AML-193 (cell line): ENCODE data around the gene PLEKHG4B.

Experiments used
- DNase-seq, 2 experiments: peaks; one replicate each; lab custom pipeline; 2025; lab: John Stamatoyannopoulos, UW

Gene PLEKHG4B

DNA sequence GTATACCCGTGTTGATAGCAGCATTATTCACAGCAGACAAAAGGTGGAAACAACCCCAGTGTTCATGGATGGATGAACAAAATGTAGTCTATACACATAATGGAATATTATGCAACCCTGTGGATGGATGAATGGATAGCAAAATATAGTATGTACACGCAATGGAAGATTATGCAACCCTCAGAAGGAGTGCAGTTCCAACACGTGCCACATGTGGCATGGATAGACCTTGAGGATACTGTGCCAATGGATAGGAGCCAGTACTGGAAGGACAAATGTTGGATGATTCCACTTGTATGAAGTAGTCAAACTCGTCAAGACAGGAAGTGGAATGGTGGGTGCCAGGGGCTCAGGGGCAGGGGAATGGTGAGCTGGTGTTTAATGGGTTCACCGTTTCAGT, 44.9 kb downstream of the PLEKHG4B start:
- no peak for DNase-seq

GRCh38 chr5:137741-138140, 45.8 kb downstream of the PLEKHG4B start:
- no peak for DNase-seq

DNA sequence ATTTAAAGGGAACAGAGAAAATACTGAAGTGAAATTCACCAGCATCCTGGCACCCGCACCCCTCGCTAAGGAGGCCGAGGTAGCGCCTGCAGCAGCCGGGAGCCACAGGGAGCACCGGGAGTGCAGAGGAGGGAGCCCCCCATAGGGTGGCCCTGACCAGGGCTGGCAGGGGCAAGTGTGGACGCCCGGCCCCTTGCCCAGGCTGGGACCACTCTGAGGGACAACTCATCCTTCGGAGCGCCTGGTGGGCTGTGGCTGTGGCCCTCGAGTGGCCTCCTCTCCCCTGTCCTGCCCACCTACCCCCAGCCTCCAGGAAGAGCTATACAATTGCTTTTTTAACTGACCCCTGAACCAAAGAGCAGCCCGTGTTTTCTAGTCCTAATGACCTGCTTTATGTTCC, 47.0 kb downstream of the PLEKHG4B start:
- no peak for DNase-seq

DNA sequence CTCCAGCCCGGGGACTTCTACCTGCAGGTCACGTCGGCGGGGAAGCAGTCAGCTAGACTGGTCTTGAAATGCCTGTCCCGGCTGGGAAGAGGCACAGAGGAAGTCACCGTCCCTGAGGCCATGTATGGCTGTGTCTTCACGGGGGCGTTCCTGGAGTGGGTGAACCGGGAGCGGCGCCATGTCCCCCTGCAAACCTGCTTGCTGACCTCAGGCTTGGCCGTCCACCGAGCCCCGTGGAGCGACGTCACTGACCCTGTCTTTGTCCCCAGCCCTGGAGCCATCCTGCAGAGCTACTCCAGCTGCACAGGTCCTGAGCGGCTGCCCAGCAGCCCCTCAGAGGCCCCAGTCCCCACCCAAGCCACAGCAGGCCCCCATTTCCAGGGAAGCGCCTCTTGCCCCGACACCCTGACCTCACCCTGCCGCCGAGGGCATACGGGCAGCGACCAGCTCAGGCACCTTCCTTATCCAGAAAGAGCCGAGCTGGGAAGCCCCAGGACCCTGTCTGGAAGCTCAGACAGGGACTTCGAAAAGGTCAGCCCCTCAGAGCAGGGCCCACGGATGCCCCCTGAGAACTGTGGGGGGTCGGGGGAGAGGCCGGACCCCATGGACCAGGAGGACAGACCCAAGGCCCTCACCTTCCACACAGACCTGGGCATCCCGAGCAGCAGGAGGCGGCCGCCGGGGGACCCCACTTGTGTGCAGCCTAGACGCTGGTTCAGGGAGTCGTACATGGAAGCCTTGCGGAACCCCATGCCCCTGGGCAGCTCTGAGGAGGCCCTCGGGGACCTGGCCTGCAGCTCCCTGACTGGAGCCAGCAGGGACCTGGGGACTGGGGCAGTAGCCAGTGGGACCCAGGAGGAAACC, 47.8 kb downstream of the PLEKHG4B start:
- no peak for DNase-seq

DNA sequence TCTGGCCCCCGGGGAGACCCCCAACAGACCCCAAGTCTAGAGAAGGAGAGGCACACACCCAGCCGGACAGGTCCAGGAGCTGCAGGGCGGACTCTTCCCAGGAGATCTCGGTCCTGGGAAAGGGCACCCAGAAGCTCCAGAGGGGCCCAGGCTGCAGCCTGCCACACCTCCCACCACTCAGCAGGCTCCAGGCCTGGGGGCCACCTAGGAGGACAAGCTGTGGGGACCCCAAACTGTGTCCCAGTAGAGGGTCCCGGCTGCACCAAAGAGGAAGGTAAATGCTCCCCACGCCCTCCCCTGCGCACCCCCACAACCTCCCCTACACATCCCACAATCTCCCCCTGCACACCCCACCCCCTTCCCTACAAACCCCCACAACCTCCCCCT, 48.5 kb downstream of the PLEKHG4B start:
- DNase-seq, result no peak

- no peak for DNase-seq
Observed at GRCh38 chr5:141211-141610, 49.2 kb downstream of the PLEKHG4B start.

DNA sequence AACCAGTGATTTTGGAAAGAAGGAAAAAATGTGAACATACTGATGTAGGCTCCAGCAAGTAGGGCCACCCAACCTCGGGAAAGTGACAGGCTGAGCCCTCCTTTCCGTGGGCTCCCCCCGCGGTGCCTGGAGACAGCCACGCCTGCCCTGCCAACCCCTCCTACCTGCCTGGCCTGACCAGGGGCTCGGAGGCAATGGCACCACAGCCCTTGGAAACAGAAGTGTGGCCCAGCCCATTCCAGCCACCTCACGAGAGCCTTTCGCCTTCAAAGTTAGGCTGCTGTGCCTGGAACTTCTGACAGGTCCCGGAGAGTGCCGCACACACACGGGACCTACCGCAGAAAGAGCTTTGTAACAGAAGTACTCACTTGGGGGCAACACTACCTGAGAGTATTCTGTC, 49.8 kb downstream of the PLEKHG4B start:
- no peak for DNase-seq

DNA sequence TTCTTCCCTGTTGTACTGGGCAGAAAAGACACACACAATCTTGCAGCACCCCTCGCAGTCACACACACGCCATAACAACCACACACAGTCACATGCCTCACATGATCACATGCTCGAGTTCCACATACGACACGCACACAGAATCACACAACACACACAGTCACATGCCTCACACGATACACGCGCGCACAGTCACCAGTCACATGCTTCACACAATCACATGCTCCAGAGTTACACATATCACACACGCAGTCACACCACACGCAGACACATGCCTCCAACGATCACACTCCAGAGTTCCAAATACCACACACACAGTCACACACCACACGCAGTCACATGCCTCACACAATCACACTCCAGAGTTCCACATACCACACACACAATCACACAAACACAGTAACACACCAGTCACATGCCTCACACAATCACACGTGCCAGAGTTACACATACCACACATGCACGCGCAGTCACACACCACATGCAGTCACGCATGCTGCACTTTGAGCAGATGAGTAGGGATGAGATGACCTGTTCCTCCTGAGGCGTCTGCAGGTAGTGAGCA, 50.4 kb downstream of the PLEKHG4B start:
- DNase-seq, result no peak

DNA sequence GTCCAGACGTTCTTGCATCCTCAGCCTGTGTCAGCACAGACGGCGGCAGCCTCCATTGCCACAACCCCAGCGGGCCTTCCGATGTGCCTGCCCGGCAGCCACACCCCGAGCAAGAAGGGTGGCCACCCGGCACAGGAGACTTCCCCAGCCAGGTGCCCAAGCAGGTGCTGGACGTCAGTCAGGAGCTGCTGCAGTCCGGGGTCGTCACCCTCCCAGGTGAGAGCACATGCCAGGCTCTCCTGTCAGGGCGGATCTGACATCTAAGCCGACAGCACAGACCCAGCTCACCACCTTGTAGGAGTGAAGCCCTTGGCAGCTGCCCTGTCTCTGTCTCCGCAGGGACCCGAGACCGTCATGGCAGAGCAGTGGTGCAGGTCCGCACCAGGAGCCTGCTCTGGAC, 51.1 kb downstream of the PLEKHG4B start:
- DNase-seq, result no peak

GRCh38 chr5:144941-145340, 53.0 kb downstream of the PLEKHG4B start:
- DNase-seq, result no peak

DNA sequence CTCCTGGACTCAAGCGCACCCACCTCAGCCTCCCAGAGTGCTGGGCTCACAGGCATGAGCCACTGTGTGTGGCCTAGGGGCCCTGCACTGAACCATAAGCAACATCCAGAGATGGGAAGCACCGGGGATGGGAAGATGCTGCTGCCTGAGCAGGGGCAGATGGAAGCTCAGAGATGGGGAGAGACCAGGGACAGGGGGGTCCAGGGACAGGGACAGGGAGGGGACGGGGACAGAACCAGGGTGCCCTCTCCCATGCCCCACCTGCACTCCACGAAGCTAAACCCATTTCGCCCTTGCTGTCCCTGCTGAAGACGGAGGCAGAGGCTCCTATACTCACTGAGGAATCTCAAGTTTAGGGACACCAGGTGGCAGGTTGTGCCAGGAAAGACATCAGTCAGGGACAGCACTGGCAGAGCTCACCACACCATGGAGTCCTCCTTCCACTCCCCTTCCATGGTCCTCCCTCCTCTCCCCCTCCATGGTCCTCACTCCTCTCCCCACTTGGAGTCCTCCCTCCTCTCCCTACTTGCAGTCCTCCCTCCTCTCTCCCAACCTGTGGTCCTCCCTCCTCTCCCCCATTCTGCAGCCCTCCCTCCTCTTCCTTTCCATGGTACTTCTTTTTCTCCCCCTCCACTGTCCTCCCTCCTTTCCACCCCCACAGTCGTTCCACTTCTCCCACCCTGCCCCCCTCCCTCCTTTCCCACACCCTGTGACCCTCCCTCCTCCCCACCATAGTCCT, 53.8 kb downstream of the PLEKHG4B start:
- DNase-seq, result no peak

GRCh38 chr5:147751-148150, 55.8 kb downstream of the PLEKHG4B start:
- no peak for DNase-seq

DNA sequence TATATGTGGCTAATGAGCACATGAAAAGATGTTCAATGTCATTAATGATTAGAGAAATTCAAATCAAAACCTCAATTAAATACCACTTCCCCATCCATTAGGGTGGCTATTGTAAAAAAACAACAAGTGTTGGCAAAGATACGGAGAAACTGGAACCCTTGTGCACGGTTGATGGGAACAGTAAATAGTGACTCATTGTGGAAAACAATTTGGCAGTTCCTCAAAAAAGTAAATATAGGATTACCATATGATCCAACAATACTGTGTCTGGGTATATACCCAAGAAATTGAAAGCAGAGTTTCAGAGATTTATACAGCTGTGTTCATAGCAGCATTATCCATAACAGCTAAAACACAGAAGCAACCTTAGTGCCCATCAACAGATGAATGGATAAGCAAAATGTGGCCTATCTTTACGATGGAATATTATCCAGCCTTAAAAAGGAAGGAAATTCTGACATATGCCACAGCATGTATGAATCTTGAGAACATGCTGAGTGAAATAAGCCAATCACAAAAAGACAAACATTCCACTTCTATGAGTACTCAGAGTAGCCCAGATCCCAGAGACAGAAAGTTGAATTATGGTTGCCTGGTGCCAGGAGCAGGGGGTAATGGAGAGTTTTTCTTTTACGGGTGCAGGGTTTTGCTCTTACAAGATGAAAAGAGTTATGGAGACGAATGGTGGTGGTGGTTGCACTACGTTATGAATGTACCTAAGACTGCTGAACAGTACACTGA, 57.9 kb downstream of the PLEKHG4B start:
- DNase-seq, result no peak

DNA sequence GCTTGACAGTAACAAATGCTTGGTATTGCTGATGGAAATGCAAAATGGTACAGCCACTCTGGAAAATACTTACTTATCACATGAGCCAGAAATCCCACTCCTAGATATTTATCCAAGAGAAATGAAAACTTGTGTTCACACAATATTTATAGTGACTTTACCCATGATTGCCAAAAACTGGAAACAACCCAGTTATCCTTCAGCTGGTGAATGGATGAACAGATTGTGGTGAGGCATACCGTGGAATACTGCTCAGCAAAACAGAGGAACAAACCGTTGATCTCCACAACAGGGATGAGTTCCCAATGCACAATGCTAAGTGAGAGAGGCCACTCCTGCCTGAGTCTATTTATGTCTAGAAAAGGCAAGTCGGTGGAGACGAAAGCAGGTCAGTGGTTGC, 58.8 kb downstream of the PLEKHG4B start:
- DNase-seq, result no peak

DNA sequence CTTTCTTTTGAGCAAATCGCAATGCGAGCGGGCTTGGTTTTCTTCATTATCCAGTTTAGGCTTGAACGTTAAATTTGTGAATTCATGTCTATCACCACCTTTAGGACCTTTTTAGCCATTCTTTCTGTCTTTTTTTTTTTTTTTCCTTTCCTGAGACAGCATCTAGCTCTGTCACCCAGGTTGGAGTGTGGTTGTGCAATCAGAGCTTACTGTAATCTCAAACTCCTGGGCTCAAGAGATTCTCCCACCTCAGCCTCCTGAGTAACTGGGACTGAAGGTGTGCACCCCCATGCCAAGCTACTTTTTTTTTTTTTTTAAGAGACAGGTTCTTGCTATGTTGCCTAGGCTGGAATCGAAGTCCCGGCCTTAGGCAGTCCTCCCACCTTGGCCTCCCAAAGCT, 60.1 kb downstream of the PLEKHG4B start:
- DNase-seq, result no peak

- no peak for DNase-seq
Observed at GRCh38 chr5:153256-153655, 61.3 kb downstream of the PLEKHG4B start.

DNA sequence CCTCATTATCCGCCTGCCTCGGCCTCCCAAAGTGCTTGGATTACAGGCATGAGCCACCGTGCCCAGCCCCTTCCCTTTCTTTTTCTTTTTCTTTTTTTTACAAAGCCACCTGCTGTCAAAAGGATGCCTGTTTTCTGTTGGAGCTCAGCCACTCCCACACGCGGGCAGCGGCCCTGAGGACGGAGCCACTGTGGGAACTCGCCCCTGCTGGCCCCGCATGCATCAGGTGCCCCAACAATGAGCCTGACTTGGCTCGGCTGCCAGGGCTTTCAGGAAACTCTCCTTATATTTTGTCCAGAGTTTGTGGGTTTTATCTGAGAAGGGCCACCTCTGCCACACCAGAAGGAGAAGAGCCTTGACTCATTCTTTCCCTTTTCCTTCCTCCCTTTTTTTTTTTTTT, 62.3 kb downstream of the PLEKHG4B start:
- no peak for DNase-seq

DNA sequence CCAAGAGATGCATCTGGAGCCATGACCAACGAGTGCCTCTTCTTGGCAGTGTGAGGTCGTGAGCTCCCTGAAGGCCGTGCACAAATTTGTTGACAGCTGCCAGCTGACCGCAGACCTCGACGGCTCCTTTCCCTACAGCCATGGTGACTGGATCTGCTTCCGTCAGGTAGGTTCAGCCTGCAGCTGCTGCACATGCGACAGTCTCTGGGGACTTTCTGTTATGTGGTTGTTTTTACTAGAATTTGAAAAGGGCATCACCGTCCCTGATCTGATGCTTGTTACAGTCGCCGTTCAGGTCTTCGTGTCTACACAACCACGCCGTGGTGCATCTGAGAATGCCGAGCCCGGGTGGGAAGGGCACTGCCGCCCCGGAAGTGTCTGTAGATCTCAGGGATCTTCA, 62.9 kb downstream of the PLEKHG4B start:
- DNase-seq, result no peak

- no peak for DNase-seq
Observed at GRCh38 chr5:155651-156410, 63.9 kb downstream of the PLEKHG4B start.

DNA sequence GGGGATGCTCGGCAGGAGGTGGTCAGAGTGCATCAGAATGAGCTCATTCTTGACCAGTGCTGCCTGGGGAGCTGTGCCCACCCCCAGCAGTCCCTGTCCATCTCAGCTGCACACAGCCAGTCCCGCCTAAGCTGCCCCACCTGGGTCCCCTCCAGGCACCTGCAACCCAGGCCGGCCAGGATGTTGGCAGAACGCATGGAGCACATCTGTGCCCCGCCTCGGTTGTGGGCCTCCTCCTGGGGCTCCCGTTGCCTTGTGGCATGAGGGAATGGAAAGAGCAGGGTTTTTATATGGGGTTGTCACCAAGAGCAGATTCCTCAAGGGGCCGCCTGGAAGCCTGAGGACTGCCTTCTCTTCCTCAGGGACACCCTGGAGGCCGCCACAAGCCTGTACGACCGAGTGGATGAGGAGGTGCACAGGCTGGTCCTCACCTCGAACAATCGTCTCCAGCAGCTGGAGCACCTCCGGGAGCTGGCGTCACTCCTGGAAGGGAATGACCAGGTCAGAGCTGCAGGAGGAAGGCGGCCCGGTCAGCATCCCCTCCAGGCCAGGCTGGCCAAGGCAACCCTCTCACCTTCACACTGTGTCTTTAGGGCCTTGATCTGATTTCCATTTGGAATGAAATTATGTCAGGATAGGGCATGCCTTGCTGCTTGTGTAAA, 64.6 kb downstream of the PLEKHG4B start:
- DNase-seq, result no peak

DNA sequence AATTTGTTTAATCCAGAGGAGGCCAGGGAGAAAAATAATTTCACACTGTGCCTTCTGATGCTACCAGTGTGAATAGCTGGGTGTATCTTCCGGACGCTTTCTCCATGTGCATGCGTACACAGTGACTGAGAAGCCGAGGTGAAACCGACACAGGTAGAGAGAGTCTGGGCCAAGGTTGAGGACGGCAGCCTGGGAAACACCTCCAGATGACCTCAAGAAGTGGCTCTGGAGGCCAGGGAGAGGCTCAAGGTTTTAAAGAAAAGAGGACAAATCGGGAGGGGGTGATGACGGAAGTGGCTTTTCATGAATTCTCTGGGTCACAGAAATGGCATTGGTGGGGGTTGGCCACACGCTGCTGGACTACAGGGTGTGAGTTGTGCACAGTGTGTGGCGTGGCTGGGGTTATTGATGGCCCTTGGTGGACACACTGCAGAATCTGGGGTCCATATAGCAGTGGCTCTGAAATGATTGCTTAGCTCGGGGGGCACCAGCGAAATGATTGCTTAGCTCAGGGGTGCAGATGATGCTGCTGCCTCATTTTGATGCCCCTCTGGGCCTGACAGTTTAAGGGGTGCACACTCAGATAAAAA, 65.3 kb downstream of the PLEKHG4B start:
- no peak for DNase-seq
